ENCODE results near the gene WNK3. TPM values are rescaled to one million over a fixed set of nuclear protein-coding genes. Genes with fewer than 3 reads are reported as not detected.

WNK3 gene
- total RNA-seq, 2 donors from 2014 or later, result 0.71 to 2.1 TPM

GRCh38 chrX:54271664-54272063, 86.2 kb downstream of the WNK3 start:
- intact Hi-C loops (cut with DNase I), result no loop called here
- no peak for ATAC-seq
- DNase-seq, result no peak

GRCh38 chrX:54248309-54248708, 109.5 kb downstream of the WNK3 start:
- intact Hi-C loops (cut with DNase I), result no loop called here
- peak in 1 of 2 donors; percentile 48 for ATAC-seq

GRCh38 chrX:54246866-54247265, 111.0 kb downstream of the WNK3 start:
- intact Hi-C loops (cut with DNase I), result no loop called here
- ATAC-seq, result no peak
- DNase-seq, result no peak

More at GRCh38 chrX:54248309-54248708, 109.5 kb downstream of the WNK3 start:
- no peak for DNase-seq

- intact Hi-C loops (cut with DNase I), result no loop called here
- ATAC-seq, result no peak
- no peak for DNase-seq
Measured at GRCh38 chrX:54238588-54238987, 119.3 kb downstream of the WNK3 start.

GRCh38 chrX:54237014-54237413, 120.8 kb downstream of the WNK3 start:
- intact Hi-C loops (cut with DNase I), result no loop called here
- no peak for DNase-seq
- ATAC-seq, result no peak

- intact Hi-C loops (cut with DNase I), result no loop called here
- ATAC-seq, result no peak
Measured at GRCh38 chrX:54230435-54231148, 127.3 kb downstream of the WNK3 start.

GRCh38 chrX:54223581-54223980, 134.3 kb downstream of the WNK3 start:
- intact Hi-C loops (cut with DNase I), result no loop called here
- DNase-seq (no peak), ATAC-seq (no peak)

More at GRCh38 chrX:54230435-54231148, 127.3 kb downstream of the WNK3 start:
- DNase-seq, result no peak

GRCh38 chrX:54213603-54214002, 144.2 kb downstream of the WNK3 start:
- no peak for ATAC-seq
- no peak for DNase-seq
- intact Hi-C loops (cut with DNase I), result no loop called here

GRCh38 chrX:54208531-54208930, 149.3 kb downstream of the WNK3 start:
- DNase-seq (no peak), ATAC-seq (no peak)
- intact Hi-C loops (cut with DNase I), result no loop called here

- intact Hi-C loops (cut with DNase I), result no loop called here
- no peak for ATAC-seq
- DNase-seq, result no peak
Measured at GRCh38 chrX:54198262-54198661, 159.6 kb downstream of the WNK3 start.

- DNase-seq, result no peak
- ATAC-seq, result no peak
- intact Hi-C loops (cut with DNase I), result no loop called here
Measured at GRCh38 chrX:54194982-54195588, 162.8 kb downstream of the WNK3 start.

GRCh38 chrX:54193085-54193821, 164.6 kb downstream of the WNK3 start:
- DNase-seq, result no peak
- no peak for ATAC-seq
- intact Hi-C loops (cut with DNase I), result no loop called here

- ATAC-seq (no peak), DNase-seq (no peak)
- intact Hi-C loops (cut with DNase I), result no loop called here
Measured at GRCh38 chrX:54184474-54184873, 173.4 kb downstream of the WNK3 start.

GRCh38 chrX:54182864-54183613, 174.8 kb downstream of the WNK3 start, which contains the start of gene FAM120C:
Gene FAM120C (minus strand): TSS chrX:54183254. CDS start chrX:54183198, 56 bp downstream.
- DNase-seq (peak; percentile 78), ATAC-seq (peak; percentile 91 to 93)
- intact Hi-C loops (cut with DNase I), result no loop called here

- intact Hi-C loops (cut with DNase I), result no loop called here
- ATAC-seq, result peak; percentile 85 to 88
Measured at GRCh38 chrX:54182194-54182863, 175.5 kb downstream of the WNK3 start.

GRCh38 chrX:54181202-54181953, 176.5 kb downstream of the WNK3 start:
- ATAC-seq (no peak), DNase-seq (no peak)
- intact Hi-C loops (cut with DNase I), result no loop called here

More at GRCh38 chrX:54182194-54182863, 175.5 kb downstream of the WNK3 start:
- DNase-seq, result peak; percentile 78

GRCh38 chrX:54180403-54180802, 177.4 kb downstream of the WNK3 start:
- ATAC-seq (no peak), DNase-seq (no peak)
- intact Hi-C loops (cut with DNase I), result no loop called here
